GM18520 (cell line): ENCODE measurements around the gene IRF3.
A peak's percentile ranks its signal among the peaks of the same experiment; 100 is the strongest.

ENCODE experiments used
- ATAC-seq: cut with Tn5 transposase; IDR thresholded peaks from one replicate; pipeline ENCODE4 v1.9.1; 2021; ENCODE audit not compliant: unreplicated experiment

The IRF3 gene

DNA sequence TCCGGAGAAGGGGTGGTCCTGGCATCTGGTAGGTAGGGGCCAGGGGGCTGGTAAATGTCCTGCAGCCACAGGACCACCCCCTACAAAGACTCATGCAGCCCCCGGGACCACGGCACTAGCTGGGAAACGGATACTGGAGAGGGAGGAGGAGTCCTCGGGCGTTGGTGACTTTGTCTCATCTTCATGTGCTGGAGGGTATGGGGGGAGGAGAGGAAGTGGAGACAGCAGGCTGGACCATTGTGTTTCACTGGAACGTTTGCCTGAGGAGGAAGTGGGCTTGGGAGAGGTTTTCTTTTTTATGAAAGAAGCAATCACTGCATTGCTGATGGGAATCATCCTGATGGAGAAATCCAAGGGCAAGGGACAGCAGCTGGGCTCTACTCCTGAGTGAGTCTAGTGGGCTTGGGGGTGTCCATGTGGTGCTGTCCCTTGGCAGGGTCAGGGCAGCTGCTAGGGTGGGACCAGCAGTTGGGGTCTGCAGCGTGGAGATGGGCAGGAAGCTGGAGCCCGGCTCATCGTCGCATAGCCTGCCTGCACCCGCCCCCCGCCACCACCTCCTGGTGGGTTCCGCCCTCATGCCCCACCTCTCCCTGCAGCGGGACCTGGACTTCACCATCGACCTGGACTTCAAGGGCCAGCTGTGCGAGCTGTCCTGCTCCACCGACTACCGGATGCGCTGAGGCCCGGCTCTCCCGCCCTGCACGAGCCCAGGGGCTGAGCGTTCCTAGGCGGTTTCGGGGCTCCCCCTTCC, 22.1 kb upstream of the IRF3 start:
- no peak for ATAC-seq

DNA sequence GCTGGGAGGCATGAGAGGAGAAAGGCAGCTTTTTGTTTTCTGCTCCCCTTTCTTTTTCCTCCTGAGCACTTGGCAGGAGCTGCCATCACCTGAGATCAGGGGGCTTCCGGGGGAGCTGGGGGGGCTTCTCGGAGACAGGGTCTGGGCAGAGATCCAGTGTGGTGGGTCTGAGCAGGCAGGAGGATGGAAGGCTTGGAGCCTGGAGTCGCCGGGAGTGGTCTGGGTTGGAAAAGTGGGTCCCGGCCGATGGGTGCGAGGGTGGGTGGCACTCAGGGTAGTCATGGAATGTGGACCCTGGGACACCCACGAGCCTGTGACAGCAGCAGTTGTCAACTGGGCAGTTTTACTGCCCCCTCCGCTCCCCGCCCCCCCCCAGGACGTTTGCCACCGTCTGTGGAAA, 21.5 kb upstream of the IRF3 start:
- ATAC-seq = no peak

GRCh38 chr19:49686503-49687088, 20.9 kb upstream of the IRF3 start:
- ATAC-seq = no peak

DNA sequence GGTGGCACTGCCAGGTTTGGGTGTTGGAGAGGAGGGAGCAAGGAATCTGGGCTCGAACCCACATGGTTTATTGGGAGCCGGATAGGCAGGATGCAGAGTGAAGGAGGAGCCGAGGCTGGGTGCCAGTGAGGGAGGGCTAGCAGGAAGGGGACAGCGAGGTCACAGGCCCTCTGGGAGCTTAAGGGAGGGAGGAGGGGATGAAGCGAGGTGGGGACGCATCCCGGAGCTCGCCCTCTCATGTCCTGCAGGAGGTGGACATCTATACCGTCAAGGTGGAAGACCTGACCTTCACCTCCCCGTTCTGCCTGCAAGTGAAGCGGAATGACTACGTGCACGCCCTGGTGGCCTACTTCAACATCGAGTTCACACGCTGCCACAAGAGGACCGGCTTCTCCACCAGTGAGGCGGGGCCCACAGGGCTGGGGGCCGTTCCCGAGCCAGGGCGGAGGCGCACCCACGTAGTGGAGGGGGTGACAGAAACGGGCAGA, 20.2 kb upstream of the IRF3 start:
- ATAC-seq = no peak

DNA sequence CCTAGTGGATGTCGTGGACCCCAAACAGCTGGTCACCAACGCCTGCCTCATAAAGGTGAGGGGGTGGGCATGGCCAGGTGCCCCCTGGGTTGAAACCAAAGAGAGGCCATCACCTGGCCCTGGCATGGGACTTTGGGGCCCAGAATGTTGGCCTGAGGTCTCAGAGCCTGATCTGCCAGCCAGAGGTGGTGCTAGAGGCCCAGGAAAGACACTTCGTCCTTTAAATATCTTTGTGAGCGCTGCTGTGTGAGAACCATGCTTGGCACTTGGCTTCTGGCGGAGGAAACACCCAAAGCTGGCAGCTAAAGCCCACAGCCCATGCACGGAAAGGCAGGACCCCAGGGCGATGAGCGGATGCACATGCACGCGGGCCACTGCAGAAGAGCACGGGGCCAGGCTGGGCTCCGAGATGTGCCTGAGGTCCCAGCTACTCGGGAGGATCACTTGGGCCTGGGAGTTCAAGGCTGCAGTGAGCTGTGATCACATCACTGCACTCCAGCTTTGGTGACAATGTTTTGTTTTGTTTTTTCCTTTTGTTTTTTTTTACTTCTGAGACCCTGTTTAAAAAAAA, 19.4 kb upstream of the IRF3 start:
- ATAC-seq = no peak

GRCh38 chr19:49684251-49684982, 18.8 kb upstream of the IRF3 start:
- ATAC-seq = no peak

GRCh38 chr19:49683814-49684250, 18.2 kb upstream of the IRF3 start:
- ATAC-seq = no peak

- no peak for ATAC-seq
Measured at GRCh38 chr19:49682274-49682673, 16.6 kb upstream of the IRF3 start.

DNA sequence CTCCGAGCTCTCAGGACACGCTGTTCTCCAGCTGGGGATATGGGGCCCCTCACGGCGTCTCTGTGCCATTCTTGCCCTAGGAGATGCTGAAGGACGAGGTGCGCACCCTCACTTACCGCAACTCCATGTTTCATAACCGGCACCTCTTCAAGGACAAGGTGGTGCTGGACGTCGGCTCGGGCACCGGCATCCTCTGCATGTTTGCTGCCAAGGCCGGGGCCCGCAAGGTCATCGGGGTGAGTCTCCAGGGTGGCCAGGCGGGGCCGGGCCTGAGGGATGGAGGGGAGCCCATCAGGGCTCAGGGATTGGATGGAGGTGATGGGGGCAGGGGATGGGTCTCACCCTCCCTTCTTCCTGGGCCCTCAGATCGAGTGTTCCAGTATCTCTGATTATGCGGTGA, 16.2 kb upstream of the IRF3 start:
- ATAC-seq = no peak

- ATAC-seq = no peak
Measured at GRCh38 chr19:49680421-49681351, 15.0 kb upstream of the IRF3 start.

GRCh38 chr19:49679771-49680413, 14.2 kb upstream of the IRF3 start:
- no peak for ATAC-seq

GRCh38 chr19:49678985-49679770, 13.5 kb upstream of the IRF3 start:
- ATAC-seq = no peak

GRCh38 chr19:49677901-49678674, 12.4 kb upstream of the IRF3 start:
- ATAC-seq = no peak

DNA sequence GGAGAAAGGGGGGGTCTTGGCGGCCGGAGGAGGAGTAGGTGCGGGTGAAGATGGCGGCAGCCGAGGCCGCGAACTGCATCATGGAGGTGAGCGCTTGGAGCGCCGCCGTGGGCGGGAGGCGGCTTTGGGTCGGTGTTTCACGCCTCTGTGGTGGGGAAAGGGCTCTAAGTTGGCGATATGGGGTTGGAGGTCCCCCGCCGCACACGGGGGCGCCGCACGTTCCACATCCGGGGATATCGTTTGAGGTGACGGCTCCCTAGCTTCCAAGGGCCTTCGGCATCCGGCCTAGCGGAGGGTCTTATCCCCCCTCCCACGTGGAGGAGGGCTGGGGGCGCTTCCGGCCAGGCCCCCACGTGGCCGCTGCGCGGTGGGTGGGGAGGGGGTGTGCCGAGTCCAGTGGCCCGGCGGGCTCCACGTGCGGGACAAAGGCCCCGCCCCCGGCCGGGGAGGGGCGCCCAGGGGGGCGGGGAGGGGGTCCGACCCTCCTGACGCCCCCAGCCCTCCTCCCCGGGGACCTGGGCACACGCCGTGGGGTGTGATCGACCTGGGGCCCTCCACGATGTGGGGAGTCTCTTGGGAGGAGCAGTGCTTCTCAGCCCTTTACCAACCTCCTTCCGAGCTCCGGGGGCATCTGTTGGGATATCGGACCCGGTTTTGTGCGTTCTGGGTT, 11.7 kb upstream of the IRF3 start, which contains the start of gene PRMT1:
TSS of gene PRMT1 (plus strand) at position 41 of the 670 bp plus-strand sequence. CDS start at position 51, 10 bp downstream.
- no peak for ATAC-seq

DNA sequence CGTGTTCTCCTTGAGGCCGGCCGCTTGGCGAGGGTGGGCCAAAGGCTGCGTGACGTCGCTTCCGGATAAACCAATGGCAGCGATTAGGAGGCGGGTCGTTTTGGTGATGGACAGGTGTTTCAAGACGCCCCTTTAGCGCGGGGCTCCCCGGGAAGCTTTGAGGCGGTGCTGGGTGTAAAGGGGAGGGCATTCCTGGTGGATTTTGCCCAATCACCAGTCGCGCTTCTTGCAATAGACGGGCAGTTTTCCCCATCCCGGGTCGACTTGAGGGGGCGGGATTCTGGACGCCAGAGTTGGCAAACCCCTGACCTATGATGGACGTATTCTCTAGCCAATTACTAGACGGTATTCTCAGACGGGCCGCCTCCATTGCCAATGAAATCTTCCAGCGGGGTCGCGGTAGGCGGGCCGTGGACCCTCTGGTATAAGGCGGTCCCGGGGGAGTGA, 11.2 kb upstream of the IRF3 start:
- ATAC-seq = peak; percentile 61

- ATAC-seq = no peak
Measured at GRCh38 chr19:49676136-49676783, 10.6 kb upstream of the IRF3 start.
